Measurements from ENCODE around the gene MRPL21. TPM values are rescaled to one million over a fixed set of nuclear protein-coding genes. Genes with fewer than 3 reads are reported as not detected.

MRPL21 gene
- total and polyA plus RNA-seq, 9 of the 15 experiments (the other 6 are each of a cell fraction or from before 2014, with no cell fraction given), result 196 to 618 (median 232) TPM

GRCh38 chr11:68903288-68904247 is at the start of gene MRPL21, which contains the start of gene IGHMBP2 (continued):
- no peak for TF ChIP-seq ZNF318 (IDR thresholded peaks at IDR 0.05; ENCODE audit: borderline replicate concordance in 1 of 2, low read depth in 1 of 2)
- TF ChIP-seq CREB1 (IDR thresholded peaks at IDR 0.05), result peak; percentile 96
- TF ChIP-seq CREB1 (CRISPR knock-in tag; IDR thresholded peaks at IDR 0.05), result peak; percentile 98
- no peak for TF ChIP-seq ZNF551 (CRISPR knock-in tag; IDR thresholded peaks at IDR 0.05)
- TF ChIP-seq POLR2G (IDR thresholded peaks at IDR 0.05; ENCODE audit: low read depth, low read length), result peak; percentile 95
- peak in 1 of 2 experiments; percentile 65; a peak in 2 of 4 replicates for TF ChIP-seq RCOR1 (IDR thresholded peaks at IDR 0.05; ENCODE audit: borderline replicate concordance in 1 of 2, low read depth in 2 of 2, low read length in 2 of 2)
- TF ChIP-seq, protein P1, sequence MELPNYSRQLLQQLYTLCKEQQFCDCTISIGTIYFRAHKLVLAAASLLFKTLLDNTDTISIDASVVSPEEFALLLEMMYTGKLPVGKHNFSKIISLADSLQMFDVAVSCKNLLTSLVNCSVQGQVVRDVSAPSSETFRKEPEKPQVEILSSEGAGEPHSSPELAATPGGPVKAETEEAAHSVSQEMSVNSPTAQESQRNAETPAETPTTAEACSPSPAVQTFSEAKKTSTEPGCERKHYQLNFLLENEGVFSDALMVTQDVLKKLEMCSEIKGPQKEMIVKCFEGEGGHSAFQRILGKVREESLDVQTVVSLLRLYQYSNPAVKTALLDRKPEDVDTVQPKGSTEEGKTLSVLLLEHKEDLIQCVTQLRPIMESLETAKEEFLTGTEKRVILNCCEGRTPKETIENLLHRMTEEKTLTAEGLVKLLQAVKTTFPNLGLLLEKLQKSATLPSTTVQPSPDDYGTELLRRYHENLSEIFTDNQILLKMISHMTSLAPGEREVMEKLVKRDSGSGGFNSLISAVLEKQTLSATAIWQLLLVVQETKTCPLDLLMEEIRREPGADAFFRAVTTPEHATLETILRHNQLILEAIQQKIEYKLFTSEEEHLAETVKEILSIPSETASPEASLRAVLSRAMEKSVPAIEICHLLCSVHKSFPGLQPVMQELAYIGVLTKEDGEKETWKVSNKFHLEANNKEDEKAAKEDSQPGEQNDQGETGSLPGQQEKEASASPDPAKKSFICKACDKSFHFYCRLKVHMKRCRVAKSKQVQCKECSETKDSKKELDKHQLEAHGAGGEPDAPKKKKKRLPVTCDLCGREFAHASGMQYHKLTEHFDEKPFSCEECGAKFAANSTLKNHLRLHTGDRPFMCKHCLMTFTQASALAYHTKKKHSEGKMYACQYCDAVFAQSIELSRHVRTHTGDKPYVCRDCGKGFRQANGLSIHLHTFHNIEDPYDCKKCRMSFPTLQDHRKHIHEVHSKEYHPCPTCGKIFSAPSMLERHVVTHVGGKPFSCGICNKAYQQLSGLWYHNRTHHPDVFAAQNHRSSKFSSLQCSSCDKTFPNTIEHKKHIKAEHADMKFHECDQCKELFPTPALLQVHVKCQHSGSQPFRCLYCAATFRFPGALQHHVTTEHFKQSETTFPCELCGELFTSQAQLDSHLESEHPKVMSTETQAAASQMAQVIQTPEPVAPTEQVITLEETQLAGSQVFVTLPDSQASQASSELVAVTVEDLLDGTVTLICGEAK (IDR thresholded peaks at IDR 0.05), result peak; percentile 100
- TF ChIP-seq, protein P1 (CRISPR knock-in tag; IDR thresholded peaks at IDR 0.05), result no peak

All from K562 (cell line).